GM12865 (cell line): Measurements from ENCODE around the gene AADACL4.

Experiments used
- DNase-seq: peaks from one replicate; pipeline ENCODE4 v3.0.0; 2010; ENCODE audit warnings: low read depth
- H3K4me3 ChIP-seq: 2 replicates; pipeline ENCODE4 v1.5.1; 2011; ENCODE audit warnings: mild to moderate bottlenecking, low read depth, low read length, control low read depth
- TF ChIP-seq, protein P1 (sequence below): IDR thresholded peaks from 2 replicates; pipeline ENCODE4 v1.5.1; 2011; ENCODE audit warnings: low read length, control low read depth, low read depth, inconsistent platforms; ENCODE audit not compliant: insufficient read depth; ENCODE audit errors: missing control alignments

Gene AADACL4

GRCh38 chr1:12643785-12644184, at the start of gene AADACL4:
TSS of gene AADACL4 (plus strand) at chr1:12644085. CDS start at chr1:12644547, 462 bp downstream.
- TF ChIP-seq, protein P1, sequence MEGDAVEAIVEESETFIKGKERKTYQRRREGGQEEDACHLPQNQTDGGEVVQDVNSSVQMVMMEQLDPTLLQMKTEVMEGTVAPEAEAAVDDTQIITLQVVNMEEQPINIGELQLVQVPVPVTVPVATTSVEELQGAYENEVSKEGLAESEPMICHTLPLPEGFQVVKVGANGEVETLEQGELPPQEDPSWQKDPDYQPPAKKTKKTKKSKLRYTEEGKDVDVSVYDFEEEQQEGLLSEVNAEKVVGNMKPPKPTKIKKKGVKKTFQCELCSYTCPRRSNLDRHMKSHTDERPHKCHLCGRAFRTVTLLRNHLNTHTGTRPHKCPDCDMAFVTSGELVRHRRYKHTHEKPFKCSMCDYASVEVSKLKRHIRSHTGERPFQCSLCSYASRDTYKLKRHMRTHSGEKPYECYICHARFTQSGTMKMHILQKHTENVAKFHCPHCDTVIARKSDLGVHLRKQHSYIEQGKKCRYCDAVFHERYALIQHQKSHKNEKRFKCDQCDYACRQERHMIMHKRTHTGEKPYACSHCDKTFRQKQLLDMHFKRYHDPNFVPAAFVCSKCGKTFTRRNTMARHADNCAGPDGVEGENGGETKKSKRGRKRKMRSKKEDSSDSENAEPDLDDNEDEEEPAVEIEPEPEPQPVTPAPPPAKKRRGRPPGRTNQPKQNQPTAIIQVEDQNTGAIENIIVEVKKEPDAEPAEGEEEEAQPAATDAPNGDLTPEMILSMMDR, result no peak
- DNase-seq, result no peak
- H3K4me3 ChIP-seq, result no peak within 1 kb of the TSS

GRCh38 chr1:12594490-12594889, 49.4 kb upstream of the AADACL4 start:
- TF ChIP-seq, protein P1, result no peak
- no peak overlapping the region for H3K4me3 ChIP-seq
- DNase-seq, result no peak

GRCh38 chr1:12594966-12595756, 48.7 kb upstream of the AADACL4 start:
- no peak for DNase-seq
- TF ChIP-seq, protein P1, result no peak
- no peak overlapping the region for H3K4me3 ChIP-seq

GRCh38 chr1:12595757-12596006, 48.2 kb upstream of the AADACL4 start:
- H3K4me3 ChIP-seq, result no peak overlapping the region
- DNase-seq, result no peak
- TF ChIP-seq, protein P1, result no peak

DNA sequence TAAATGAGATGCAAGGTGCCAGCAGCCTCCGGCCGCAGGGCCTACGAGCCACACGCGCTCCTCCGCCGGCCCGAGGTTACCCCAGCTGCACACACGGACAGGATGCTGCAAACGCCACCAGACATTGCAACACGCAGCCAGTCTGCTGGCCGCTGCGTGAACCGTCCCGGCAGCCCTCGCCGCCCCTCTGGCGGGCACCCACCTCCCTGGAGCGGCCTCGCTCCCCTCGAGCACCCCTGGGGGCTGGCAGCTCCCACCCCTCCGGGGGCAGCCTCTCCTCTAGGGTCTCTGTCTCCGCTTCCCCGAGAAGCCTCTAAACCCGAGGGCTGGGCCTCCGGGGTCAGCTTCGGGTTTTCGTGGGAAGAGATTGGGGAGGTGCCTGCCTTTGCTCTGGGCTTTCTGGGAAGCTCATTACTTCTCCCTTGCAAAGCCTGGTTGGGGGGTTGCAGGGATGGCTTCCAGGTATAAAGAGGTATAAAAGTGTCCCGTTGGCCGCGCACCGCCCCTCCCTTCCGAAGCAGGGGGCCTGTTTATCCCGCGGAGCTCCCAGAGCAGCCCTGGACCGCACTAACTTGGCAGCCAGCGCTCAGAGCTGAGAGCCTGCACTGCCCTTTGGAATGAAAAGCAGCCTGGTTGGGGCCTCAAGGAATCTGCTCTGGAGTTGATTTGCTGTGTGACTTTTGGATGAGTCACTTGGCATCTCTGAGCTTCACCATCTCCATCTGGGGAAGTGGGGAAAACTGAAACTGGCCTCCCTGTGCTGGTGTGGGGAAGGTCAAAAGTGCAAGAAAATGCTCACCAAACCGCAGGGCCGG, 47.7 kb upstream of the AADACL4 start:
- peak; percentile 50 for DNase-seq
- no peak overlapping the region for H3K4me3 ChIP-seq

GRCh38 chr1:12597792-12598191, 46.1 kb upstream of the AADACL4 start:
- H3K4me3 ChIP-seq, result no peak overlapping the region
- DNase-seq, result no peak
- TF ChIP-seq, protein P1, result no peak

More for the DNA sequence above, 47.7 kb upstream of the AADACL4 start:
- TF ChIP-seq, protein P1, result no peak
